Measurements from ENCODE around the gene OR5H15.
"Not testable (repeated sequence)": the region's sequence is repeated elsewhere in the genome, so short reads cannot be mapped to it uniquely, and the experiment has no call there.

OR5H15 gene

DNA sequence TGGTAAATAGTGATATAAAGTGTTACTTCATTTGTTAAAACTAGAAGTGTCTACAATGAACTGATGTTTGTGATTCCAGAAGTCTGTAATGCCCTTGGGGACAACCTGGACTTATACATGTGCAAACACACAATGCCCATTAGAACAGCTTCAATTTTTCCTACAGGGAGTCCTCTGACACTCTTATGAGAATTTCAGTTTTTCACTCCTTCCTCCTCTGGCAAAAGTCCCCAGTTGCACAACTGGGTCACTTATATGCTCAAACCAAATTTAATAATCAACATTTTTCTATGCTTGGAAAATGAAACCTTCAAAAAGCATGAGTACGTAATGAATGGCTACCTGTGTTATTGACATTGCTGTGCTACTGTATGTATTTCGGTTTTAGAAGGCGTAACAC is at the start of gene OR5H15:
Gene OR5H15 (plus strand): TSS at position 301 of the 400 bp plus-strand sequence. CDS start 2,004 bp downstream, outside the sequence.
- no peak for DNase-seq

- DNase-seq = no peak
These were observed 36.1 kb upstream of the OR5H15 start, which contains the start of gene OR5H1 for GRCh38 chr3:98130421-98130820. Gene OR5H1, plus strand, starts transcription at chr3:98130721. Its CDS starts 1,977 bp downstream, at chr3:98132698.

DNA sequence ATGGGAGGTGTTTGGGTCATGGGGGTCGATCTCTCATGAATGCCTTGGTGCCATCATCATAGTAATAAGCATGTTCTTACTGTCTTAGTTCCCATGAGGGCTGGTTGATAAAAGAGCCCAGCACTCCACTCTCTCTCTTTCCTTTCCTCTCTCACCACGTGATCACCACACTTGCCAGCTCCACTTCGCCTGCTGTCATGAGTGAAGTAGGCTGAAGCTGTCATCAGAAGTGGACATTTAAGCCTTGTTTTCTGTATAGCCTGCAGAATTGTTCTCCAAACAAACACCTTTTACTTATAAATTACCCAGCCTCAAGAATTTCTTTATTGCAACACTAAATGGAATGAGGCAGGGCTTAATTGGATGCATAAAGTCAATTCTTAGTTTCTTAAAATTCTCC is 29.9 kb upstream of the OR5H15 start:
- DNase-seq = no peak

GRCh38 chr3:98137826-98138557 is 28.5 kb upstream of the OR5H15 start:
- DNase-seq = not testable (repeated sequence)

DNA sequence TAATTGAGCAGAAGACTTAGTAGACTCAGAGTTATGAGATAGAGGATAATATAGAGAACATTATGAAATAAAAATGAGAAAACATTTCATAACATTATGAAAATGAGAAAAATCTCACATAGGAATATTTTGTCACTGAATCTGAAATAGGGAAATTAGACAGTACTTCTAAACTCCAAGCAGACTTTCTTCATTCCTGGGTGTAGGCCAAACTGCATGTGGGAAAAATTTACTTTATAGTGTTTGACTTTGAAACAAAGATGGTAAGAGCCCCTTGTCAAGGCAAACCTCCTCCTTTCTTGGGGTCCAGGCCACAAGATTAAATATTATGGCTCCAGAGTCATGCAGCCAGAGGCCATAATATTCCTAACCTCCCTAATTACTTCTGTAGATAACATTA is 26.0 kb upstream of the OR5H15 start:
- no peak for DNase-seq

GRCh38 chr3:98147179-98147578 is 19.3 kb upstream of the OR5H15 start, which contains the start of gene OR5H14:
Gene OR5H14, plus strand, starts transcription at chr3:98147479. Its CDS starts 1,907 bp downstream, at chr3:98149386.
- DNase-seq = no peak

GRCh38 chr3:98148751-98149150 is 17.7 kb upstream of the OR5H15 start:
- no peak for DNase-seq

- DNase-seq = not testable (repeated sequence)
These were observed 17.0 kb upstream of the OR5H15 start for GRCh38 chr3:98149456-98149855.

- no peak for DNase-seq
These were observed 15.3 kb upstream of the OR5H15 start for GRCh38 chr3:98151241-98151640.

DNA sequence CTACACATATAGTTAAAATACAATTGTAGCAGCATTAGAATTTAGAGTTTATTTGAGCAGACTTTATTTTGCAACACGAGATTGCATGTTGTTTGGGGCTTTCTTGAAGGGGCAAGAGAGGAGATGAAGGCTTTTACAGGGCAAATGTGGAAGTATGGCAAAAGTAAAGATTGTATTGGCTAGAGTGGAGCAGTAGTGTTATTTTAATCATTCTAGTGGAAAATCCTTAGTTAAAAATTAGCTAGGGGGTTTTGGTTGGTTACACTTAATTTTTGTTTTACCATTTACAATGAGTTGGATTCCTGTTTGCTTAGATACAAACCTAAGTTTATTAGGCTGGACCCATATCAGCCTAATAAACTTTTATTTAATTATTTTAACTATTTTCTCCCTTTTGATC is 4.6 kb downstream of the OR5H15 start:
- no peak for DNase-seq

DNA sequence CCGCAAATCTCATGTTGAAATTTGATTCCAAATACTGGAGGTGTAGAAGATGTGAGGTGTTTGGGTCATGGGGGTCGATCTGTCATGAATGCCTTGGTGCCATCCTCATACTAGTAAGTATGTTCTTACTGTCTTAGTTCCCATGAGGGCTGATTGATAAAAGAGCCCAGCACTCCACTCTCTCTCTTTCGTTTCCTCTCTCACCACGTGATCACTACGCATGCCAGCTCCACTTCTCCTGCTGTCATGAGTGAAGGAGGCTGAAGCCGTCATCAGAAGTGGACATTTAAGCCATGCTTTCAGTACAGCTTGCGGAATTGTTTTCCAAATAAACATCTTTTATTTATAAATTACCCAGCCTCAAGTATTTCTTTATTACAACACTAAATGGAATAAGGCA is 6.1 kb downstream of the OR5H15 start:
- no peak for DNase-seq

GRCh38 chr3:98180319-98180890 is 13.9 kb downstream of the OR5H15 start:
- no peak for DNase-seq

- DNase-seq = no peak
These were observed 15.7 kb downstream of the OR5H15 start for GRCh38 chr3:98182196-98182595.

DNA sequence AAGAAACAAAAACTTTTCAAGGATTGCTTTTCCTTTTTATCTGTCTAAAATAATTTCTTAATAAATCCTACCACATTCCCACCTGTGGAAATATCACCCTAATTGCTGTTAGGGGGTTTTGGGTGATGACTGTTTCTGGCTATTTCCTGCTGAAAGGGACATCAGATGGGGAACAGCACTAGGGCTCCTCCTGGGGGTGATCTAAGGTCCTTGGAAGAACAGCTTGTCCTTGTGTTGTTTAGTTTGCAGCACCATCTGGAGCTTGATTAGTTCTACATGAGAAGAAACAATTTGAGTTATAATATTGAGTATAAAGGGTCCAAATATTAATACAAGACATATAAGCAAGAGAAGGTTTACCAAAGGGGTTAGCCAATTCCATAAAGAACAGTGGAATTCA is 18.7 kb downstream of the OR5H15 start:
- DNase-seq = no peak

DNA sequence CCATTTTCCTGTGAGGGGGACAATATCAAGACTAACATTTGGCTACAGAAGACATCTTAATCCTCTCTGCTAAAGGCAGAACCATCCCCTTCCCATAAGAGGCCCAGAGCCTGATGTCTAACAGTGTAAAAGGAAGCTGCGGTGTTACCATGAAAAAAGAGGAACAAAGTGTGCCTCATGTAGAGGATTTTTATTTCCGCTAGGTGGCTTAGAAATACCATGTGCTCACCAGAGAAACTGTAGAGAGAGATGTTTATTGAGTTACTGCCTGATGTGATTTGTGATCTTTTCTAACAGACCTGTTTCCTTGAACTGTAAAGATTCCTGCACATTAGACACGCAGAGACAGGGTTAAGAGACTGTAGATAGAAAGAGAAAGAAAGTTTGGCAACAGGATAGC is 22.0 kb downstream of the OR5H15 start:
- no peak for DNase-seq

- DNase-seq = not testable (repeated sequence)
These were observed 24.4 kb downstream of the OR5H15 start for GRCh38 chr3:98190911-98191310.

DNA sequence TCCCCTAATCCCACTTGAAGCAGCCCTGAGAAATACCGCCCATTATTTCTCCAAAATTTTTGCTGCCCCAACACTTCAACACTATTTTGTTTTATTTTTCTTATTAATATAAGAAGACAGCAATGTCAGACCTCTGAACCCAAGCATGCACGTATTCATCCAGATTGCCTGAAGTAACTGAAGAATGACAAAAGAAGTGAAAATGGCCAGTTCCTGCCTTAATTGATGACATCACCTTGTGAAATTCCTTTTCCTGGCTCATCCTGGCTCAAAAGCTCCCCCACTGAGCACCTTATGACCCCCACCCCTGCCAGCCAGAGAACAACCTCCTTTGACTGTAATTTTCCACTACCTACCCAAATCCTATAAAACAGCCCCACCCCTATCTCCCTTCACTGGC is 29.8 kb downstream of the OR5H15 start:
- DNase-seq = not testable (repeated sequence)

- no peak for DNase-seq
These were observed 32.5 kb downstream of the OR5H15 start for GRCh38 chr3:98199020-98199419.

- no peak for DNase-seq
These were observed 42.7 kb downstream of the OR5H15 start for GRCh38 chr3:98209244-98209643.

- no peak for DNase-seq
These were observed 46.8 kb downstream of the OR5H15 start for GRCh38 chr3:98213276-98213675.

DNA sequence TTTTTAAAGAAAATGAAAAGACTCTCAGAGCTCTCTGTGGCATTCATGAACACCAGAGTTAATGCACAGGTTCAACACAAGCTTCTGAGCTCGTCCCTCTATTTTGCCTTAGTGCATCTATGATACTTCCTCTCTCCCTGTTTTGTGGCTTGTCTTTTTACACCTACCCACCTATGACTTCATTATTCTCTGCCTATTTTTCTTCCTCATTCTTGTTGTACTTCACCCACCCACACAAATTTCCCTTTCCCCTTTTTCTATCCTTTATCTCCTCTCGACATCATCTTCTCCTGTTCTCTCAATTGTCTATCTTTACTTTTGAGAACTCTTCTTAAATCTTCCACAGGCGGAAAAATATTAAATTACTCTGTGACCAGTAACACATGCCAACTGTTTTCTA is 48.6 kb downstream of the OR5H15 start:
- no peak for DNase-seq

Data from activated T-cell treated with anti-CD3 and anti-CD28 coated beads for 4 hours (primary cell).